OCI-LY7 (cell line): ENCODE results near the gene PAMR1. TPM values are rescaled to one million over a fixed set of nuclear protein-coding genes. Genes with fewer than 3 reads are reported as not detected.

Experiments
- BruUV-seq: library from RNA; stranded (reverse); fragments of 400-500 nt; replicated peaks from 2 replicates; lab custom pipeline; 2021; lab: Mats Ljungman, UMichigan
- CTCF ChIA-PET: fragments of 300-600 bp; sonication (Branson Sonifier 250); formaldehyde crosslinking; loops from one replicate; lab custom pipeline; 2022; ENCODE audit warnings: antibody characterized with exemption; ENCODE audit not compliant: unreplicated experiment; lab: Charles Lee
- POLR2A ChIA-PET: fragments of 300-600 bp; sonication (Branson Sonifier 250); formaldehyde crosslinking; loops from one replicate; lab custom pipeline; 2022; ENCODE audit warnings: antibody characterized with exemption; lab: Charles Lee
- DNase-seq: peaks from one replicate; pipeline ENCODE4 v3.0.0-alpha.2; 2015; ENCODE audit warnings: low spot score
- H2AFZ ChIP-seq: fragments of 200-600 bp; sonication (generic), shearing (Covaris generic); 2 replicates; pipeline ENCODE4 v1.6.1; 2014; ENCODE audit warnings: mild to moderate bottlenecking, antibody characterized with exemption, low read length, moderate library complexity
- H3K27ac ChIP-seq: fragments of 200-600 bp; sonication (generic); 2 replicates; pipeline ENCODE4 v1.5.1; 2014; ENCODE audit warnings: mixed run types, low read depth, mild to moderate bottlenecking, moderate library complexity, low read length, inconsistent platforms; ENCODE audit not compliant: poor library complexity, severe bottlenecking
- H3K36me3 ChIP-seq: fragments of 200-600 bp; sonication (generic); 2 replicates; pipeline ENCODE4 v1.6.1; 2014; ENCODE audit warnings: mild to moderate bottlenecking, antibody characterized with exemption, low read length, moderate library complexity, mixed read lengths; ENCODE audit not compliant: insufficient read depth
- H3K4me1 ChIP-seq: fragments of 200-600 bp; sonication (generic); 2 replicates; pipeline ENCODE4 v1.5.1; 2014; ENCODE audit warnings: mild to moderate bottlenecking, low read length; ENCODE audit not compliant: insufficient read depth, poor library complexity, severe bottlenecking
- H3K4me2 ChIP-seq: fragments of 200-600 bp; sonication (generic); 2 replicates; pipeline ENCODE4 v1.6.1; 2014; ENCODE audit warnings: mild to moderate bottlenecking, low read length
- H3K4me3 ChIP-seq: fragments of 200-600 bp; sonication (generic); 2 replicates; pipeline ENCODE4 v1.5.1; 2014; ENCODE audit warnings: mild to moderate bottlenecking, low read depth, low read length; ENCODE audit not compliant: poor library complexity, severe bottlenecking
- H3K79me2 ChIP-seq: fragments of 200-600 bp; sonication (generic); 2 replicates; pipeline ENCODE4 v1.6.1; 2016; ENCODE audit warnings: low read depth, mild to moderate bottlenecking, low read length, moderate library complexity, mixed read lengths; ENCODE audit not compliant: insufficient read depth
- H3K9me2 ChIP-seq: fragments of 200-600 bp; sonication (generic); 2 replicates; pipeline ENCODE4 v1.6.1; 2016; ENCODE audit warnings: mild to moderate bottlenecking, low read length, mixed read lengths; ENCODE audit not compliant: insufficient read depth
- H3K9me3 ChIP-seq: fragments of 200-600 bp; sonication (generic); 2 replicates; pipeline ENCODE4 v1.6.1; 2014; ENCODE audit warnings: mild to moderate bottlenecking, mixed run types, low read length, mixed read lengths
- H4K20me1 ChIP-seq: fragments of 200-600 bp; sonication (generic); 2 replicates; pipeline ENCODE4 v1.6.1; 2014; ENCODE audit warnings: mild to moderate bottlenecking, antibody characterized with exemption, low read length, moderate library complexity, mixed read lengths; ENCODE audit not compliant: insufficient read depth
- EZH2phosphoT487 ChIP-seq: fragments of 200-600 bp; sonication (generic); IDR thresholded peaks from 2 replicates; pipeline ENCODE4 v1.6.1; 2018; ENCODE audit warnings: low read depth, borderline replicate concordance, mild to moderate bottlenecking, mixed run types, antibody characterized with exemption, low read length, moderate library complexity, mixed read lengths
- intact Hi-C: fragments of 100-400 bp; cut with micrococcal nuclease; formaldehyde crosslinking; loops from one replicate; pipeline ENCODE4 v1.10.0; 2022; ENCODE audit not compliant: unreplicated experiment
- total RNA-seq, 2 experiments: library from RNA; depleted of rRNA in 1 of 2; stranded (reverse); fragments of >200 nt in 1 of 2; shearing (Covaris generic) in 1 of 2; gene quantifications; 2 replicates each; pipeline ENCODE4 v1.2.3, GENCODE V29; 2014 to 2022
- TF ChIP-seq, protein P1 (sequence below): fragments of 200-600 bp; sonication (generic); conservative IDR thresholded peaks from 2 replicates; pipeline ENCODE4 v1.5.1; 2014; ENCODE audit warnings: mild to moderate bottlenecking, antibody characterized with exemption, low read length, moderate library complexity, mixed read lengths

The PAMR1 gene
- total RNA-seq, 2 experiments from 2014 or later, result not detected

DNA sequence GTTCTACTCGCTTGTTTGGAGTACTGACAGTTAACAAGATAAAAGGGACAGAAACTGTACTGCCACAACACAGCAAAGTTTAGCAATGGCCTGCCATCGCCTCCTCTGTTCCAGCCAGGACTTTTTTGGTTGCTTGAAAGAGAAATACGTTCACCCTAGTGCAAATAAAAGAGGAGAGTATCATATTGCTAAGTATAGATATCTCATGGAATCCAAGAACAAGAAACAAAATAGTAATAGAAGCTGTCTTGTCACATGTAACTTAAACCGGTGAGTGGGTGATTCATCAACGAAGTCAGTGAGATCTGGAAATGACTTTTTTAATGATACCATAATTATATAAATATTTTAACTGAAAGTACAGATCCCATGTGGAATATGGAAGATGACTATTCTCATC lies 141.5 kb downstream of the PAMR1 start:
- Histone ChIP-seq H3K27ac (no peak overlapping the region), H4K20me1 (no peaks in the 10 kb centered on the region), H3K79me2 (no peaks in the 10 kb centered on the region), H3K9me3 (no peaks in the 10 kb centered on the region), H3K4me1 (no peaks in the 10 kb centered on the region), H3K36me3 (no peaks in the 10 kb centered on the region), H3K4me3 (no peak overlapping the region), H3K4me2 (no peak overlapping the region), H2AFZ (no peak overlapping the region), H3K9me2 (no peaks in the 10 kb centered on the region)
- ChIA-PET CTCF (no interaction called here), POLR2A (interaction anchor here (0.7 kb wide), 1 partner anchor 392 kb away, joined by 3 read pairs; no protein-coding TSS in a partner anchor)
- intact Hi-C loops, result no loop called here
- TF ChIP-seq, protein P1, sequence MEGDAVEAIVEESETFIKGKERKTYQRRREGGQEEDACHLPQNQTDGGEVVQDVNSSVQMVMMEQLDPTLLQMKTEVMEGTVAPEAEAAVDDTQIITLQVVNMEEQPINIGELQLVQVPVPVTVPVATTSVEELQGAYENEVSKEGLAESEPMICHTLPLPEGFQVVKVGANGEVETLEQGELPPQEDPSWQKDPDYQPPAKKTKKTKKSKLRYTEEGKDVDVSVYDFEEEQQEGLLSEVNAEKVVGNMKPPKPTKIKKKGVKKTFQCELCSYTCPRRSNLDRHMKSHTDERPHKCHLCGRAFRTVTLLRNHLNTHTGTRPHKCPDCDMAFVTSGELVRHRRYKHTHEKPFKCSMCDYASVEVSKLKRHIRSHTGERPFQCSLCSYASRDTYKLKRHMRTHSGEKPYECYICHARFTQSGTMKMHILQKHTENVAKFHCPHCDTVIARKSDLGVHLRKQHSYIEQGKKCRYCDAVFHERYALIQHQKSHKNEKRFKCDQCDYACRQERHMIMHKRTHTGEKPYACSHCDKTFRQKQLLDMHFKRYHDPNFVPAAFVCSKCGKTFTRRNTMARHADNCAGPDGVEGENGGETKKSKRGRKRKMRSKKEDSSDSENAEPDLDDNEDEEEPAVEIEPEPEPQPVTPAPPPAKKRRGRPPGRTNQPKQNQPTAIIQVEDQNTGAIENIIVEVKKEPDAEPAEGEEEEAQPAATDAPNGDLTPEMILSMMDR, result no peak
- TF ChIP-seq EZH2phosphoT487, result no peak
- no peak for DNase-seq
- BruUV-seq, result no TSS peak

Other genes starting within 250 kb of the PAMR1 start
- gene SLC1A2, start 106.1 kb downstream of the PAMR1 start, total RNA-seq (2014; rRNA removed; shearing (Covaris generic)), result not detected in 2 replicates
- not detected in 2 replicates for gene SLC1A2, start 106.1 kb downstream of the PAMR1 start, total RNA-seq (2022)
- gene FJX1, start 92.8 kb upstream of the PAMR1 start, total RNA-seq (2014; rRNA removed; shearing (Covaris generic)), result not detected in 2 replicates
- gene FJX1, start 92.8 kb upstream of the PAMR1 start, total RNA-seq (2022), result 0.63 and 1.2 TPM in 2 replicates
- 5.9 and 11.3 TPM in 2 replicates for gene TRIM44, start 137.2 kb upstream of the PAMR1 start, total RNA-seq (2014; rRNA removed; shearing (Covaris generic))
- gene TRIM44, start 137.2 kb upstream of the PAMR1 start, total RNA-seq (2022), result 19.9 and 30.0 TPM in 2 replicates